ENCODE data around the gene MAPRE2. TPM values are rescaled to one million over a fixed set of nuclear protein-coding genes. Genes with fewer than 3 reads are reported as not detected.

The MAPRE2 gene
- total and polyA plus RNA-seq, 2 of the 13 experiments (the other 11 are each of a cell fraction or from before 2014, with no cell fraction given), result 34.5 to 67.9 TPM

DNA sequence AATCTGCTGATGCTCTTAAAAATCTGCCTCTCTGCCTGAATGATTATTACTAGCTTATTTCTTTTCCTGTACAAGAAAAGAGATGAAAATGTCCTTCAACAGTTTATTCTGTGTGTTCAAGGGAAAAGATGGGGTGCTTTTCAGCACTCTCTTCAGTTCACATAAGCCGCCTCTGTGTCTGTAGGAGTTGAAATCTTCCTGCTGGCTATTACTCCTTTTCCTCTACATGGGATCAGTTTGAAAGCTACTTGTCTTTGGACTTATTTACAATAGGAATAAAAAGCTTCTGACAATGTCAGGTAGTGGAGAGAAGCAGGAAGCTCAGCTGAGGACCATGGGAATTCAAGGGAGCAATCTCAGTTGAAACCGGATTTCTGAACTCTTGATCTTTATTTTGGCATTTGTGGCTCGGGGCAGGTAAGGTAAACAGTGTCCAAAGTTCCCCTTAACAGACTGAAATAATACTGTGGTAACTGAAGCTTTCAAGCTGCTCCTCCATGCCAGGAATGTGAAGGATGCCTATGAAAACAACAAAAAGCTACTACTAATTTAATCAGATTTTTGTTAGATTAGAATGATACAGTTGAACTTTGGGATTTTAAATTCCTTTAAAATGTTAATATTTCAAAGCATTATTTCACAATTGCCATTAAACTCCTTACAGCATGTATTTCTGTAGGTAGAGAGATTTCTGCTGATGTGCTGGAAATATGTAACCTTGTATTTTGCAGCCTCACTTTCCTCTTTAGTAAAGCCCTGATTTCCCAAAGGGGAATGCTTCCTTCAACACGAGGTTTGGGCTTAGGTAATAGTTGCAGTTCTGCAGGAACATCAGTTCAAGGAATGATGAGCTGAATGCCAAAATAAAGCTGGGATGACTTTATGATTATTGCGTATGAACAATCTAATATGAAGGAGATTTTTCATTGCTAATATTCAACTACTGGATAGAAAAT lies 43.6 kb downstream of the MAPRE2 start (continued):
- TF ChIP-seq ZNF598 (CRISPR knock-in tag; IDR thresholded peaks at IDR 0.05; ENCODE audit: borderline replicate concordance) (no peak), SATB2 (CRISPR knock-in tag; IDR thresholded peaks at IDR 0.05) (no peak), ZNF350 (CRISPR knock-in tag; IDR thresholded peaks at IDR 0.05; ENCODE audit: borderline replicate concordance, low read depth) (no peak), CBFB (CRISPR knock-in tag; IDR thresholded peaks at IDR 0.05) (no peak), HNF4G (IDR thresholded peaks at IDR 0.05; ENCODE audit: borderline replicate concordance, low read depth, low read length) (peak; percentile 81), HNF4G (CRISPR knock-in tag; IDR thresholded peaks at IDR 0.05; ENCODE audit: borderline replicate concordance, low read depth) (peak; percentile 74; the same call in 1 of the 2 replicates), ZNF772 (CRISPR knock-in tag; IDR thresholded peaks at IDR 0.05) (no peak), ZKSCAN8 (CRISPR knock-in tag; IDR thresholded peaks at IDR 0.05; ENCODE audit: borderline replicate concordance) (0 out of 2 replicates have a peak, but pooled peaks have one; percentile 20), ARNT2 (CRISPR knock-in tag; IDR thresholded peaks at IDR 0.05; ENCODE audit: low read depth) (no peak), ZNF225 (CRISPR knock-in tag; IDR thresholded peaks at IDR 0.05) (no peak), PCBP2 (optimal IDR thresholded peaks at IDR 0.05; ENCODE audit: low read depth, low read length, poor library complexity, severe bottlenecking) (no peak), NAIF1 (CRISPR knock-in tag; IDR thresholded peaks at IDR 0.05; ENCODE audit: borderline replicate concordance) (no peak), TSC22D2 (CRISPR knock-in tag; IDR thresholded peaks at IDR 0.05; ENCODE audit: borderline replicate concordance) (no peak), BRD4 (CRISPR knock-in tag; IDR thresholded peaks at IDR 0.05) (no peak), TMF1 (CRISPR knock-in tag; IDR thresholded peaks at IDR 0.05; ENCODE audit: low read depth) (no peak)
- TF ChIP-seq, protein P1, sequence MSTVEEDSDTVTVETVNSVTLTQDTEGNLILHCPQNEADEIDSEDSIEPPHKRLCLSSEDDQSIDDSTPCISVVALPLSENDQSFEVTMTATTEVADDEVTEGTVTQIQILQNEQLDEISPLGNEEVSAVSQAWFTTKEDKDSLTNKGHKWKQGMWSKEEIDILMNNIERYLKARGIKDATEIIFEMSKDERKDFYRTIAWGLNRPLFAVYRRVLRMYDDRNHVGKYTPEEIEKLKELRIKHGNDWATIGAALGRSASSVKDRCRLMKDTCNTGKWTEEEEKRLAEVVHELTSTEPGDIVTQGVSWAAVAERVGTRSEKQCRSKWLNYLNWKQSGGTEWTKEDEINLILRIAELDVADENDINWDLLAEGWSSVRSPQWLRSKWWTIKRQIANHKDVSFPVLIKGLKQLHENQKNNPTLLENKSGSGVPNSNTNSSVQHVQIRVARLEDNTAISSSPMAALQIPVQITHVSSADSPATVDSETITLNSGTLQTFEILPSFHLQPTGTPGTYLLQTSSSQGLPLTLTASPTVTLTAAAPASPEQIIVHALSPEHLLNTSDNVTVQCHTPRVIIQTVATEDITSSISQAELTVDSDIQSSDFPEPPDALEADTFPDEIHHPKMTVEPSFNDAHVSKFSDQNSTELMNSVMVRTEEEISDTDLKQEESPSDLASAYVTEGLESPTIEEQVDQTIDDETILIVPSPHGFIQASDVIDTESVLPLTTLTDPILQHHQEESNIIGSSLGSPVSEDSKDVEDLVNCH (CRISPR knock-in tag; IDR thresholded peaks at IDR 0.05), result no peak
- TF ChIP-seq, protein P2, sequence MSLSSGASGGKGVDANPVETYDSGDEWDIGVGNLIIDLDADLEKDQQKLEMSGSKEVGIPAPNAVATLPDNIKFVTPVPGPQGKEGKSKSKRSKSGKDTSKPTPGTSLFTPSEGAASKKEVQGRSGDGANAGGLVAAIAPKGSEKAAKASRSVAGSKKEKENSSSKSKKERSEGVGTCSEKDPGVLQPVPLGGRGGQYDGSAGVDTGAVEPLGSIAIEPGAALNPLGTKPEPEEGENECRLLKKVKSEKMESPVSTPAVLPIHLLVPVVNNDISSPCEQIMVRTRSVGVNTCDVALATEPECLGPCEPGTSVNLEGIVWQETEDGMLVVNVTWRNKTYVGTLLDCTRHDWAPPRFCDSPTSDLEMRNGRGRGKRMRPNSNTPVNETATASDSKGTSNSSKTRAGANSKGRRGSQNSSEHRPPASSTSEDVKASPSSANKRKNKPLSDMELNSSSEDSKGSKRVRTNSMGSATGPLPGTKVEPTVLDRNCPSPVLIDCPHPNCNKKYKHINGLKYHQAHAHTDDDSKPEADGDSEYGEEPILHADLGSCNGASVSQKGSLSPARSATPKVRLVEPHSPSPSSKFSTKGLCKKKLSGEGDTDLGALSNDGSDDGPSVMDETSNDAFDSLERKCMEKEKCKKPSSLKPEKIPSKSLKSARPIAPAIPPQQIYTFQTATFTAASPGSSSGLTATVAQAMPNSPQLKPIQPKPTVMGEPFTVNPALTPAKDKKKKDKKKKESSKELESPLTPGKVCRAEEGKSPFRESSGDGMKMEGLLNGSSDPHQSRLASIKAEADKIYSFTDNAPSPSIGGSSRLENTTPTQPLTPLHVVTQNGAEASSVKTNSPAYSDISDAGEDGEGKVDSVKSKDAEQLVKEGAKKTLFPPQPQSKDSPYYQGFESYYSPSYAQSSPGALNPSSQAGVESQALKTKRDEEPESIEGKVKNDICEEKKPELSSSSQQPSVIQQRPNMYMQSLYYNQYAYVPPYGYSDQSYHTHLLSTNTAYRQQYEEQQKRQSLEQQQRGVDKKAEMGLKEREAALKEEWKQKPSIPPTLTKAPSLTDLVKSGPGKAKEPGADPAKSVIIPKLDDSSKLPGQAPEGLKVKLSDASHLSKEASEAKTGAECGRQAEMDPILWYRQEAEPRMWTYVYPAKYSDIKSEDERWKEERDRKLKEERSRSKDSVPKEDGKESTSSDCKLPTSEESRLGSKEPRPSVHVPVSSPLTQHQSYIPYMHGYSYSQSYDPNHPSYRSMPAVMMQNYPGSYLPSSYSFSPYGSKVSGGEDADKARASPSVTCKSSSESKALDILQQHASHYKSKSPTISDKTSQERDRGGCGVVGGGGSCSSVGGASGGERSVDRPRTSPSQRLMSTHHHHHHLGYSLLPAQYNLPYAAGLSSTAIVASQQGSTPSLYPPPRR (CRISPR knock-in tag; IDR thresholded peaks at IDR 0.05; ENCODE audit: borderline replicate concordance), result peak; percentile 25; the same call in 1 of the 2 replicates
- TF ChIP-seq, protein P3, sequence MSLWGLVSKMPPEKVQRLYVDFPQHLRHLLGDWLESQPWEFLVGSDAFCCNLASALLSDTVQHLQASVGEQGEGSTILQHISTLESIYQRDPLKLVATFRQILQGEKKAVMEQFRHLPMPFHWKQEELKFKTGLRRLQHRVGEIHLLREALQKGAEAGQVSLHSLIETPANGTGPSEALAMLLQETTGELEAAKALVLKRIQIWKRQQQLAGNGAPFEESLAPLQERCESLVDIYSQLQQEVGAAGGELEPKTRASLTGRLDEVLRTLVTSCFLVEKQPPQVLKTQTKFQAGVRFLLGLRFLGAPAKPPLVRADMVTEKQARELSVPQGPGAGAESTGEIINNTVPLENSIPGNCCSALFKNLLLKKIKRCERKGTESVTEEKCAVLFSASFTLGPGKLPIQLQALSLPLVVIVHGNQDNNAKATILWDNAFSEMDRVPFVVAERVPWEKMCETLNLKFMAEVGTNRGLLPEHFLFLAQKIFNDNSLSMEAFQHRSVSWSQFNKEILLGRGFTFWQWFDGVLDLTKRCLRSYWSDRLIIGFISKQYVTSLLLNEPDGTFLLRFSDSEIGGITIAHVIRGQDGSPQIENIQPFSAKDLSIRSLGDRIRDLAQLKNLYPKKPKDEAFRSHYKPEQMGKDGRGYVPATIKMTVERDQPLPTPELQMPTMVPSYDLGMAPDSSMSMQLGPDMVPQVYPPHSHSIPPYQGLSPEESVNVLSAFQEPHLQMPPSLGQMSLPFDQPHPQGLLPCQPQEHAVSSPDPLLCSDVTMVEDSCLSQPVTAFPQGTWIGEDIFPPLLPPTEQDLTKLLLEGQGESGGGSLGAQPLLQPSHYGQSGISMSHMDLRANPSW (CRISPR knock-in tag; IDR thresholded peaks at IDR 0.05; ENCODE audit: borderline replicate concordance), result no peak

All from HepG2 (cell line).